ENCODE data around the gene ESPL1.
A peak's percentile ranks its signal among the peaks of the same experiment; 100 is the strongest.

Gene ESPL1

GRCh38 chr12:53223389-53224060, 44.6 kb upstream of the ESPL1 start:
- H3K27me3 ChIP-seq (ENCODE audit: control insufficient read depth in 2 of 2, insufficient read depth in 2 of 2, low read length in 2 of 2) = no peaks in the 10 kb centered on the region

DNA sequence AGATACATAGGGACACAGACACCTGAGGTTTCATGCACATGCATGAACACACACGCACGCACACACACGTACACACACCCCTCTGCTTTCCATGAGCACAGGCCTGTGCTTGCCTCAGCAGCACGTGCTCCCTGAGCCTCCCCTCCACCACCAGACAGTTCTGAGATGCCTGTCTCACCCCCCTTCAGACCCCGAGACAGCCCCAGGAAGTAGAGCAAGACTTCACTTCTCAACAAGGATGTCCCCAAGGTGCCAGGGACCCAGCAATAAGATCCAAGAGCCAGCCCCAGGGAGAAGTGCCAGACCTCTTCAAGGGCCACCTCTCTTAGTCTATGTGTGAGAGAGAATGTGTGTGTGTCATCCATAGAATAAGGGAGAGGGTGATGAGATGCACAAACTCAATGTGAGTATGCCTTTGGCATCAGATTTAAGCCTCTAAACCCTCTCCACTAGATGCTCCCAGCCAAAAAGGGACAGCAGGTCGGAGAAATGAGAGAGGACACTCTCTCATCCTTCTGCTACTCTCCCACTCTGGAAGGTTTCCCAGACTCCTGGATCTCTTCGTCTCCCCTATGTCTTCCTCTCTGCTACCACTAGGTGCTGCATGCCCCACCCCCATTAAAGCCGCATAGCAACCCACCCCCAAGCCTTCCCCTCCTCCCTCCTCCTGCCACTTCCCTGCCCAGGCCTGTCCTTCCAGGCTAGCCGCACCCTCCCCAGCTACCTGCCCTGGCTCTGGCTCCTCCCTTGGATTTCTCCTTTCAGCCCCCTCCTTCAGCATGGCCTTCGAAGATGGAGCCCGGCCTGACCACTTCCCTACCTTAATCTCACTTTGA, 43.8 kb upstream of the ESPL1 start:
- peaks cover 0 to 4% of the 10 kb centered on the region in 2 donors for H3K36me3 ChIP-seq (ENCODE audit: control insufficient read depth in 2 of 2, insufficient read depth in 2 of 2, low read length in 2 of 2)
- peaks cover 36% of the 10 kb centered on the region in 2 donors for H3K4me1 ChIP-seq (ENCODE audit: control insufficient read depth in 2 of 2, insufficient read depth in 2 of 2, low read length in 2 of 2)
- H3K4me3 ChIP-seq (ENCODE audit: low read length in 2 of 2) = no peak overlapping the region
- peak overlapping the region in 1 of 2 donors; percentile 100 for H3K27ac ChIP-seq (ENCODE audit: low read depth in 2 of 2, low read length in 2 of 2)
- H3K9ac ChIP-seq (ENCODE audit: low read depth in 1 of 2, low read length in 2 of 2) = peak overlapping the region in 1 of 2 donors; percentile 15
- H3K27me3 ChIP-seq (ENCODE audit: control insufficient read depth in 2 of 2, insufficient read depth in 2 of 2, low read length in 2 of 2) = no peaks in the 10 kb centered on the region
- H3K9me3 ChIP-seq (ENCODE audit: control insufficient read depth in 2 of 2, low read length in 2 of 2) = no peaks in the 10 kb centered on the region

More at GRCh38 chr12:53223389-53224060, 44.6 kb upstream of the ESPL1 start:
- no peaks in the 10 kb centered on the region for H3K9me3 ChIP-seq (ENCODE audit: control insufficient read depth in 2 of 2, low read length in 2 of 2)
- H3K27ac ChIP-seq (ENCODE audit: low read depth in 2 of 2, low read length in 2 of 2) = peak overlapping the region; percentile 99 to 100
- peaks cover 0 to 4% of the 10 kb centered on the region in 2 donors for H3K36me3 ChIP-seq (ENCODE audit: control insufficient read depth in 2 of 2, insufficient read depth in 2 of 2, low read length in 2 of 2)
- H3K4me1 ChIP-seq (ENCODE audit: control insufficient read depth in 2 of 2, insufficient read depth in 2 of 2, low read length in 2 of 2) = peaks cover 38 to 41% of the 10 kb centered on the region in 2 donors
- peak overlapping the region in 1 of 2 donors; percentile 20 for H3K4me3 ChIP-seq (ENCODE audit: low read length in 2 of 2)
- H3K9ac ChIP-seq (ENCODE audit: low read depth in 1 of 2, low read length in 2 of 2) = peak overlapping the region in 1 of 2 donors; percentile 15

GRCh38 chr12:53224897-53225634, 43.0 kb upstream of the ESPL1 start:
- no peaks in the 10 kb centered on the region for H3K9me3 ChIP-seq (ENCODE audit: control insufficient read depth in 2 of 2, low read length in 2 of 2)
- H3K27me3 ChIP-seq (ENCODE audit: control insufficient read depth in 2 of 2, insufficient read depth in 2 of 2, low read length in 2 of 2) = no peaks in the 10 kb centered on the region
- peaks cover 34% of the 10 kb centered on the region in 2 donors for H3K4me1 ChIP-seq (ENCODE audit: control insufficient read depth in 2 of 2, insufficient read depth in 2 of 2, low read length in 2 of 2)
- H3K36me3 ChIP-seq (ENCODE audit: control insufficient read depth in 2 of 2, insufficient read depth in 2 of 2, low read length in 2 of 2) = peaks cover 0 to 4% of the 10 kb centered on the region in 2 donors
- no peak overlapping the region for H3K4me3 ChIP-seq (ENCODE audit: low read length in 2 of 2)
- H3K9ac ChIP-seq (ENCODE audit: low read depth in 1 of 2, low read length in 2 of 2) = no peak overlapping the region
- peak overlapping the region in 1 of 2 donors; percentile 32 for H3K27ac ChIP-seq (ENCODE audit: low read depth in 2 of 2, low read length in 2 of 2)

GRCh38 chr12:53225635-53226424, 42.3 kb upstream of the ESPL1 start:
- no peaks in the 10 kb centered on the region for H3K27me3 ChIP-seq (ENCODE audit: control insufficient read depth in 2 of 2, insufficient read depth in 2 of 2, low read length in 2 of 2)
- peaks cover 0 to 4% of the 10 kb centered on the region in 2 donors for H3K36me3 ChIP-seq (ENCODE audit: control insufficient read depth in 2 of 2, insufficient read depth in 2 of 2, low read length in 2 of 2)
- no peak overlapping the region for H3K9ac ChIP-seq (ENCODE audit: low read depth in 1 of 2, low read length in 2 of 2)
- peaks cover 36 to 38% of the 10 kb centered on the region in 2 donors for H3K4me1 ChIP-seq (ENCODE audit: control insufficient read depth in 2 of 2, insufficient read depth in 2 of 2, low read length in 2 of 2)
- no peaks in the 10 kb centered on the region for H3K9me3 ChIP-seq (ENCODE audit: control insufficient read depth in 2 of 2, low read length in 2 of 2)
- H3K27ac ChIP-seq (ENCODE audit: low read depth in 2 of 2, low read length in 2 of 2) = no peak overlapping the region
- H3K4me3 ChIP-seq (ENCODE audit: low read length in 2 of 2) = no peak overlapping the region

DNA sequence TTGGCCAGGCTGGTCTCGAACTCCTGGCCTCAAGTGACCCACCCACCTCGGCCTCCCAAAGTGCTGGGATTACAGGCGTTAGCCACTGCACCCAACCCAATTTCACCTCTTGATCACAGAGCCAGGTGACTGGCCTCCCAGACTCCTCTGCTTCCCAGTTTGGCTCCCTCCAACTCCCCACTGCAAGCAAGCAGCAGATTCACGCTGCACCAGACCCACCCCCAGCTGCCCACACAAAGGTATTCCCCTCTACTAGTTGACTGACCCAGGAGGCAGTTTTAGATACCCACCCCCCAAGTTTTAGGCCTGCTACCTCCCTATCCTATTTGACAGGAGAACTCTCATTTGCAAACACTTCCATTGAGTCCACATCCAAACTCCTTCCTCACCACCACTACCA, 41.3 kb upstream of the ESPL1 start:
- Histone ChIP-seq H3K9me3 (ENCODE audit: control insufficient read depth in 2 of 2, low read length in 2 of 2) (no peaks in the 10 kb centered on the region), H3K4me3 (ENCODE audit: low read length in 2 of 2) (no peak overlapping the region), H3K27me3 (ENCODE audit: control insufficient read depth in 2 of 2, insufficient read depth in 2 of 2, low read length in 2 of 2) (no peaks in the 10 kb centered on the region), H3K9ac (ENCODE audit: low read depth in 1 of 2, low read length in 2 of 2) (no peak overlapping the region), H3K27ac (ENCODE audit: low read depth in 2 of 2, low read length in 2 of 2) (no peak overlapping the region), H3K4me1 (ENCODE audit: control insufficient read depth in 2 of 2, insufficient read depth in 2 of 2, low read length in 2 of 2) (peaks cover 41 to 46% of the 10 kb centered on the region in 2 donors), H3K36me3 (ENCODE audit: control insufficient read depth in 2 of 2, insufficient read depth in 2 of 2, low read length in 2 of 2) (peaks cover 0 to 4% of the 10 kb centered on the region in 2 donors)

DNA sequence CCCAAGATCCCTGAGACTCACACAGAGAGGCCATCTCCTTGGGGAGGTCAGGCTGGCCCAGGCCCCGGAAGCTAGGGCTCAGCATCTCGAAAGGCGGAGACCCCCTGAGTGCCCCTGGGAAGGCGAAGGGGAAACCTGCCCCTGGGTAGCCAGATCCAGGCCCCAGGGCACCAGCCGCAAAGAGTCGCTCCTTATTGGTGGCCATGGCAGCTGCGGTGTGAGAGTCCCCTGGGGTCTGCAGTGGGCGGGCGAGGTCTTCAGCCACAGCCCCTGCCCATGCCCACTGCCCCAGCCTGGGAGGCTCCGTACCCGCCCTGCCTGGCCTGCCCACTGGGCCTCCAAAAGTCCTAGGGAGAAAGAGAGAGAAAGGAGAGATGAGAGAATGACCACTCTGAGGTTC, 40.8 kb upstream of the ESPL1 start:
- Histone ChIP-seq H3K4me3 (ENCODE audit: low read length in 2 of 2) (no peak overlapping the region), H3K9ac (ENCODE audit: low read depth in 1 of 2, low read length in 2 of 2) (no peak overlapping the region), H3K36me3 (ENCODE audit: control insufficient read depth in 2 of 2, insufficient read depth in 2 of 2, low read length in 2 of 2) (peaks cover 0 to 4% of the 10 kb centered on the region in 2 donors), H3K27ac (ENCODE audit: low read depth in 2 of 2, low read length in 2 of 2) (no peak overlapping the region), H3K9me3 (ENCODE audit: control insufficient read depth in 2 of 2, low read length in 2 of 2) (no peaks in the 10 kb centered on the region), H3K27me3 (ENCODE audit: control insufficient read depth in 2 of 2, insufficient read depth in 2 of 2, low read length in 2 of 2) (no peaks in the 10 kb centered on the region), H3K4me1 (ENCODE audit: control insufficient read depth in 2 of 2, insufficient read depth in 2 of 2, low read length in 2 of 2) (peaks cover 37 to 43% of the 10 kb centered on the region in 2 donors)

DNA sequence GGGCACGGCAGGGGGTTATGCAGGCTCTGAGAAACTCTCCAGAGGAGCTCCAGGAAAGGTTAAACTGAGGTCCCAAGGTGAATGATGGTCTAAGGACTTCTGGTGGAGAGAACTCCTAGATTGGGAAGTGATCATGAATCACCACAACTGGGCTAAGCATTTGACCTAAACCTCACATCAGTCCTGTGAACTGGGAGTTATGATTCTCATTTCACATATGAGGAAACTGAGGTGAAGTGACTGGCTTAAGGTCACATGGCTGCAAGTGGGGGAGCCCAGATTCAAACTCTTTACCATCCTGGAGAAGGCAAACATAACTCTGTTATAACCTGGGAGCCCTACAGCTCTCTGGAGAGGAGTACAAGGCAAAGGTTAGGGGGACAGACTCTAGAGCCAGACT, 40.3 kb upstream of the ESPL1 start:
- no peaks in the 10 kb centered on the region for H3K9me3 ChIP-seq (ENCODE audit: control insufficient read depth in 2 of 2, low read length in 2 of 2)
- H3K9ac ChIP-seq (ENCODE audit: low read depth in 1 of 2, low read length in 2 of 2) = no peak overlapping the region
- H3K27me3 ChIP-seq (ENCODE audit: control insufficient read depth in 2 of 2, insufficient read depth in 2 of 2, low read length in 2 of 2) = no peaks in the 10 kb centered on the region
- no peak overlapping the region for H3K27ac ChIP-seq (ENCODE audit: low read depth in 2 of 2, low read length in 2 of 2)
- H3K4me1 ChIP-seq (ENCODE audit: control insufficient read depth in 2 of 2, insufficient read depth in 2 of 2, low read length in 2 of 2) = peaks cover 37 to 43% of the 10 kb centered on the region in 2 donors
- no peak overlapping the region for H3K4me3 ChIP-seq (ENCODE audit: low read length in 2 of 2)
- H3K36me3 ChIP-seq (ENCODE audit: control insufficient read depth in 2 of 2, insufficient read depth in 2 of 2, low read length in 2 of 2) = peaks cover 0 to 4% of the 10 kb centered on the region in 2 donors

GRCh38 chr12:53229454-53229853, 38.6 kb upstream of the ESPL1 start:
- Histone ChIP-seq H3K27me3 (ENCODE audit: control insufficient read depth in 2 of 2, insufficient read depth in 2 of 2, low read length in 2 of 2) (no peaks in the 10 kb centered on the region), H3K4me1 (ENCODE audit: control insufficient read depth in 2 of 2, insufficient read depth in 2 of 2, low read length in 2 of 2) (peaks cover 37 to 44% of the 10 kb centered on the region in 2 donors), H3K36me3 (ENCODE audit: control insufficient read depth in 2 of 2, insufficient read depth in 2 of 2, low read length in 2 of 2) (peaks cover 0 to 4% of the 10 kb centered on the region in 2 donors), H3K9ac (ENCODE audit: low read depth in 1 of 2, low read length in 2 of 2) (no peak overlapping the region), H3K9me3 (ENCODE audit: control insufficient read depth in 2 of 2, low read length in 2 of 2) (no peaks in the 10 kb centered on the region), H3K4me3 (ENCODE audit: low read length in 2 of 2) (no peak overlapping the region), H3K27ac (ENCODE audit: low read depth in 2 of 2, low read length in 2 of 2) (no peak overlapping the region)

- H3K27me3 ChIP-seq (ENCODE audit: control insufficient read depth in 2 of 2, insufficient read depth in 2 of 2, low read length in 2 of 2) = no peaks in the 10 kb centered on the region
- H3K9me3 ChIP-seq (ENCODE audit: control insufficient read depth in 2 of 2, low read length in 2 of 2) = no peaks in the 10 kb centered on the region
- peaks cover 0 to 4% of the 10 kb centered on the region in 2 donors for H3K36me3 ChIP-seq (ENCODE audit: control insufficient read depth in 2 of 2, insufficient read depth in 2 of 2, low read length in 2 of 2)
- peak overlapping the region in 1 of 2 donors; percentile 69 for H3K4me3 ChIP-seq (ENCODE audit: low read length in 2 of 2)
- H3K27ac ChIP-seq (ENCODE audit: low read depth in 2 of 2, low read length in 2 of 2) = no peak overlapping the region
- H3K4me1 ChIP-seq (ENCODE audit: control insufficient read depth in 2 of 2, insufficient read depth in 2 of 2, low read length in 2 of 2) = peaks cover 30 to 38% of the 10 kb centered on the region in 2 donors
- no peak overlapping the region for H3K9ac ChIP-seq (ENCODE audit: low read depth in 1 of 2, low read length in 2 of 2)
Measured at GRCh38 chr12:53230108-53230845, 37.8 kb upstream of the ESPL1 start.

All from mucosa of rectum (tissue), 2 donors.